GM21526 (cell line): Measurements from ENCODE around the gene DCD.
"Not testable (repeated sequence)": the region's sequence is repeated elsewhere in the genome, so short reads cannot be mapped to it uniquely, and the experiment has no call there.

Experiments
- ATAC-seq: cut with Tn5 transposase; IDR thresholded peaks from one replicate; pipeline ENCODE4 v1.9.1; 2021; ENCODE audit warnings: moderate library complexity; ENCODE audit not compliant: unreplicated experiment, low FRiP score

The DCD gene

DNA sequence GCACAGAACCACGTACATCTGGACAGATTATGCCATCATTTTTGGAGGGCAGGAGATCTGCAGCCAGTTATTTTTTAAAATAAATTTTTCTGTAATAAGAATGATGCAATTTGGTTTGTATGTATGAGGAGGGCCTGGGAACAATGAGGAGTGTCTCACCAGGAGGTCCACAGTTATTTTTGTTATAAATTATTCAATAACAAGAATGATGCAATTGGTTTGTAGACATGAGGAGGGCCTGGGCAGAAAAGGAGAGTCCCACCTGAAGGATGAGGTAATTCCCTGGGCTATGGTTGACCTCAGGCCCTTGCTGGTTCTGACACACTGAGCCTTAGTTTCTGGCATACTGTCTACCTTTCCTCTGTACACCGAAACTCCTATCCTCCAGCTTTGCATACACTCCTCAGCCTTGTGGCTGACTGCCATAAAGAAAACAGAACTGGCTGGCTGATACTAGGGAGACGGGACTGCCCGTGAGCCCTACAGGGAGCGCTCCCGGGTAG, 9.0 kb upstream of the DCD start:
- ATAC-seq = no peak

DNA sequence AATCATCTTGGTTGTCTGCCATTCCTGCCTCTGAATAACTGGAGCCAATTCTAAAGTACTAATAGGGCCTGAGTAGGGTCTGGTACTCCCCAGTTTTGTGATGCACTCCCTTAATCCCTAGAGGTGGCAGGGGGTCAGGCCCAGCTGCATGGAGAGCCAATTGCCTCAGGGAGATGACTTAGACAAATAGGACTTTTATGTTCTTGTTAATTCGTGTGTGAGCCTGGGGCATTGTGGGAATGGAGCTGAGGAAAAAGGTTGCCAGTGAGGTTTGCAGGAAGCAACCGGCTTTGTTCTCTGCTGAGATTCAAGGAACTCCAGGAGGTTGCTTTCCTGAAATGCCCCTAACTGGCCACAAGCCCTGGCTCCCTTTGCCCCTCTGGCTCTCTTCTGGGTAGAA, 6.8 kb upstream of the DCD start:
- ATAC-seq = no peak

DNA sequence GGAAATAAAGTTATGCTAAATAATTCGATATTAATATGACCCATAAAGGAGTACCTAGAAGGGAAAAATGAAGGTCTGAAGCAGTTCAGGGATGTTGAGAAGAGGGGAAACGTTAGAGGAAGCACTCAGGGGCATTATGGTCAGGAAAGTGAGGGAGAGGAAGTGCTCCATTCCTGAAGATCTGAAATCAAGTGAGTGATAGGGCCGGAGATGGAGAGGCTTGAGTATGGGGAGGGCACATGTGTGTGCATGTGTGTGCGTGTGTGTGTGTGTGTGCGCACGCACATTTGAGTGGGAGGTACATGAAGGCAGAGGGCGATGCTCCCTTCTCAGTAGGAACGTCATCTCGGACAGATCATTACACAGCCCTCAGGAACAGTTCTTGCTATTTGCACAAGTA, 4.9 kb upstream of the DCD start:
- ATAC-seq = no peak

DNA sequence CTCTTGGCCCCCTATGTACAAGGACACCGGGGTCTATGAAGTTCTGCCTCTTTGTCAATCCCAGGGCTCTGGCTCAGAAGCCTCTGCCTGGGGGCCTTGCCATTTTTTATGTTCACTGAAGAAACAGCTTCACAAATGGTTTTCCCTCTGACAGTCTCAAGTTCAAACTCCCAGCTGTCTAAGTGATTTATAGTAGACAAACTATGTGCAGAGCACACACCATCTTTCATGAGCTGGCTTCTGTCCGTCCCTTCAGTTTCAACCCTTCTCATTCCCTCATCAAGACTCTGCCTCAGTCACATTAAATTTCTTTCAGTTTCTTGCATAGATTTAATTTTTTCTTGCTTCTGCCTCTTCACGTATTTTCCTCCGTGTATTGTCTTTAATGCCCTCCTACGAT, 2.7 kb upstream of the DCD start:
- no peak for ATAC-seq

DNA sequence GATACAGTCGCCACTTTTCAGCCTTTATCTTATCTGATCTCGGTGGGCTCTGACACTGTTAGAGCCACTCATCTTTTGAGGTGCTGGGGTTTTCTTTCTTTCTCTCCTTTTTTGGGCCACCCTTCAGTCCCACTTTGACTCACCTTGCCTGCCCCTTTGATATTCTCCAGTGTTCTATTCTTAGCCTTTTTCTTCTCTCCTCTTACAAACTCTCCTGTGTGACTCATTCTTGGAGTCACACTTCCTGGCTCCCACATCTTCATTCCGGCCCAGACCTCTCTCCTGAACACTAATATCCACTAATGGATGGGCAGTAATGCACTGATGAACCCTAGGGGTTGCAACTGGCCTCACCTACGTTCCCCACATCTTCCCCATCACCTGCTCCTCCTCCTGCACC, 2.2 kb upstream of the DCD start:
- no peak for ATAC-seq

DNA sequence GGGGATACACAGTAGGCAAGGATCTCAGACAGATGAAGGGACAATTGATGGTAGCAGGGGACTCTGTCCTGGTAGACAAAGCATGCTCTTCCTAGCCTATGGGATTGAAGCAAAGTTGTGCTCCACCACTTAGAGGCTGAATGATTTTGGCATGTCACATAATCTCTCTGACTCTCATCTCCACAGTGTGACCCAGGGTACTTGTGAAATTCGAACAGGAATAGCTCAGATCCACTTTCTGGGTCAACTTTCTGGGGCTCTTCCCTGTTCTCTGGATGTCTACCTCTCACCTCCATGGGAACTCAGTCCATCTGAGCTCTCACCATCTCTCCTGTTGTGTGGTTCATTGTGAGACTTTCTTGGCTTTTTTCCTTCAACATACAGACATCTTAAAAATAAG, 1.7 kb upstream of the DCD start:
- no peak for ATAC-seq

DNA sequence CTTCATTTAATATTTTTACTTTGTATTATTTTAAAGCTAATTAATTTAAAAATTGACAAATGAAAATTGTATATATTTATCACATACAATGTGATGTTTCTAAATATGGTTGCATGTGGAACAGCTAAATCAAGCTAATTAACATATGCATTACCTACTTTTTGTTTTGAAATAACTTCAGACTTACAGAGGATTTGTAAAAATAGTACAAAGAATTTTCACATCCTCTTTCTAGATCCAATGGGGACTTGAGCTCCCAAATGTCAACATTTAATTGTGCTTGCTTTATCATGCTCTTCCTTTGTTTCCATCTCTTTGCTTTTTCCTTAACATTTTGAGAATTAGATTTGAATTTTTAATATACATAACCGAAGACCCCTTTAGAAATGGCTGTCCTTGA, 6.6 kb downstream of the DCD start:
- ATAC-seq = no peak

DNA sequence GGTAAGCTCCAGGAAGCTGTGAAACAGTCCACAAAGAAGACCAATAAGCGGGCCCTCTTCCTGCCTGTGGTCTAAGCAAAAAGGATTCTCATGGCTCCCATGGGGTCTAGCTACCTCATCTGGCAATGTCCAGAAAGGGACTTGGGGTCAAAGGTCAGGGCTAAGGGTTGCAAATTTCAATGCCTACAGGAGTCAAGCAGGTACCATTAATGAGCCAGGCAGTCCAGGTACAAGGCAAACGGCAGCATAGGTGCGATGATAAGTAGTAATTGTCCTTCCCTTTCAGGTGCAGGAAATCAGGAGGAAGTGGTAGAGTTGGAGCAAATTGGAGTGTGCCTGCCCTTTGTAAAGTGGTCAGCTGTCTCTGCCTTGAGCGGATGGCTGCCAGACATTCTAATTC, 7.1 kb downstream of the DCD start:
- ATAC-seq = no peak

DNA sequence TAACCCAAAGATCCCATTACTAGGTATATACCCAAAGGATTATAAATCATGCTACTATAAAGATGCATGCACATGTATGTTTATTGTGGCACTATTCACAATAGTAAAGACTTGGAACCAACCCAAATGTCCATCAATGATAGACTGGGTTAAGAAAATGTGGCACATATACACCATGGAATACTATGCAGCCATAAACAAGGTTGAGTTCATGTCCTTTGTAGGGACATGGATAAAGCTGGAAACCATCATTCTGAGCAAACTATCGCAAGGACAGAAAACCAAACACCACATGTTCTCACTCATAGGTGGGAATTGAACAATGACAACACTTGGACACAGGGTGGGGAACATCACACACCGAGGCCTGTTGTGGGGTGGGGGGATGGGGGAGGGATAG, 9.1 kb downstream of the DCD start:
- not testable (repeated sequence) for ATAC-seq

DNA sequence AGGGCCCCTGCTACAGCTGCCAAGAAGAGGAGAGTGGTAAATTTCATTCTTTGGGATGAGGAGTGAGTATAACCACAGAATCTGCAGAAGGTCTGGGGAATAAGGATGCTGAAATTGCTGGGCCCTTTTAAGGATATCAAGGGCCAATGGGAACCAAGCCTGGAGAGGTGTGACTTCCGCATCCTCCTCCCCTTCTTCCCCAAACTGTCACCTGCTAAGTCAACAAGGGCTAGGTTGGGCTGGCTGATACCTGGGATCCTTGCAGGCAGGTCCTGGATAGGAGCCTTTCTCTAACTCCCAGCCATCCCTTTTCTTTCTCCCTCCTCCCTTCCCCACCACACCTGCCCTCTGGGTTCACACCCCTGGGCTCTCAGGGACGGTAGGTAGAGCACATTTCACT, 13.4 kb downstream of the DCD start, which contains the start of gene LACRT:
LACRT (minus strand) TSS at position 101 of the 400 bp plus-strand sequence; CDS start at position 47, 54 bp downstream.
- no peak for ATAC-seq

DNA sequence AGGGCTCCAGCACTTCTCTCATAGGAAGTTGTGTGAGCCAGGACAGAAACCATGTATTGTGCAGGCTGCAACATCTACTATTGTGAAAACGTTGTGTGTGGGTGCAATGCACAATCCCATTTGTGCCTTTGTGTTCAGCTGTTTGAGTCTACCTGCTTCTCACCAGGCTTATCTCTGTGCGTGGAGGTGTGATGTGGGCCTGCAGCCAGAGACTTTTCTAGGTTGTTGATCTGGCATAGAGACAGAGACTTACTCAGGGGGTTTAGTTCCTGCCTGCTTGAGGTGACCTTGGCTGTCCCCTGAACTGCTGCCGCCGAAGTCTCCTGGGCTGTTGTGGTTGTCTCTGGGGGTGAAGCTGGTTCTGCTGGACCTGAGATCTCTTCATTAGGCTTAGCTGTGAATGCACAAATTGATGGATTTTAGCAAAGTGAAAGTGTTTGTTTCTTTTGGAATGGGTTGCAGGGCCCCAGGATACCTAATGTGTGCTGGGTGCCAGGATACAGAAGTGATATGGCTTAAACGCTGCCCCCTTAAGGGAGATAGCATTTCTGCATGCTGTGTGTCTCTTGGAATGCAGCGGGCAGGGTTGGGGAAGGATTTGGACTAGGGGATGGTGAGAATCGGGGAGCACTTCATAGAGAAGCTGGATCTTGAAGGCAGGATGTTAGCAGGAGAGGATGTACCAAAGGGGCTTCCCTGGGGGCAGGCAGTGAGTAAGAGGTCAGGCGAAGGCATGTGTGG, 16.0 kb downstream of the DCD start:
- no peak for ATAC-seq

DNA sequence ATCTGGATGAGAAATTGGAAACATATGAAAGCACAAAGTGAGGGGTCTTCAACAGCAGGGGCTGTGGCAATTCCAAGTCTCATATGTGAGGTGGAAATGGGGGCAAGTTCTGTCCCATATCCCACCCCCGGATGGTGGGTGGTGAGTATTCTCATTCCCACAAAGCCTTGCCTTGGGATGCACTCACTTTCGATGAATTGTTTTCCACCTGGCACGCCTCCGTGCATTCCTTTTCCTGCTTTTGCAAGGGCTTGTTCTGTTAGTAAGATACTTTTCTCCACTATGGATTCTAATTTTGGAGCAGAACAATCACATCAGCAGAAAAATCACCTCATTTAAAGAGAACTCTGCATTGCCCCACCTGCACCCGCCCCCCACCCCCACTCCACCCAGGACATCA, 16.6 kb downstream of the DCD start:
- ATAC-seq = no peak

DNA sequence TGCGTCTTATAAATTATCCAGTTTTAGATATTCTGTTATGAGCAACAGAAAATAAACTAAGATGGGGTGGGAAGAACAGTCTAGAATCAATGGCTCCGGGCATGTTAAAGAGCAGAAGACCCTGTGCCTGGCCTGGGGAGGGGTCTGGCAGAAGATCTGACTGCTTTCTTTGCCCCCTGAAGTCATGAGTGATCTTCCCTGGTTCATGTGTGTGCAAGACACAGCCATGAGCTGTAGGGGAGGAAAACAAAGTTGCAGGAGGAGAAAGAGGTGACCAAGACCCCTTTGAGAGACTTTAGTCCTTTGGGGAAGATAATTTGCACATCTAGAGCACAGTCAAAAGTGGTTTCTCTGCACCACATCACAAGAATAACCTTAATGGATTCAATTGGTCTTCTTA, 18.2 kb downstream of the DCD start:
- ATAC-seq = no peak

DNA sequence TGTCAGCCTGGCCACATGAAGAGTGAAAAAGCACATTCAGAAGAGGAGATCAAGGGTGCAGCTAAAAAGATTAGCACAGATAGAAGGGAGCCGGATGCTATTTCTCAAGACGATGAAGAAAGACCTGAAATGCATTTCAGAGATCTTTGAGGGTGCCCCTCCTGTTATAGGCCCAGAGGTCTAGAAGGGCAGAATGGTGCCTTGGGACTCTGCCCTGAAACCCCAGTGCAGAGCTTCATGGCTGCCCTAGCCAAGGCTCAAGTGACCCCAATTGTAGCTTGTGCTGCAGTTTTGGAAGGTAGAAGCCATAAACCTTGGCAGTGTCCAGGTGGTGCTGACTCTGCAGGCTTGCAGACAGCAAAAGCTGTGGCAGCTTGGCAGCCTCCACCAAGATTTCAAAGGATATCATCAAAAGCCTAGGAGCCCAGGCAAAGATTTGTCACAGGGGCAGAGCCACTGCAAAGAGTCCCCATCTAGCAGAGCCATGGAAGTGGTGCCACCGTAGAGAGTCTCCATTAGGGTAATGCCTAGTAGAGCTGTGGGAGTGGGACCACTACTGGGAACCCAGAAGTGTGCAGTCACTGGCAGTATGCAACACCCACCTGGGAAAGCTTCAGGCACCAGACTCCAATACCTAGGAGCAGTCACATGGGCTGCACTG, 19.8 kb downstream of the DCD start:
- ATAC-seq = no peak

DNA sequence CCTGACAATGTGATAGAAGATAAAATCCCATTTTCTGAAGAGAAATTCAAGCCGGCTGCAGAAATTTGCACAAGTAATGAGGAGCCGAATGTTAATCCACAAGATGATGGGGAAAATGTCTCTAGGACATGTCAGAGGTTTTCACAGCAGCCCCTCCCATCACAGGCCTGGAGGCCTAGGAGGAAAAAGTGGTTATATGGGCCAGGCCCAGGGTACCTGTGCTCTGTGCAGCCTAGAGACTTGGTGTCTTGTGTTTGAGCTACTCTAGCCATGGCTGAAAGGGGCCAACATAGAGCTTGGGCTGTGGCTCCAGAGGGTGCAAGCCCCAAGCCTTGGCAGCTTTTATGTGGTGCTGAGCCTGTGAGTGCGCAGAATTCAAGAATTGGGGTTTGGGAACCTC, 20.9 kb downstream of the DCD start:
- no peak for ATAC-seq

DNA sequence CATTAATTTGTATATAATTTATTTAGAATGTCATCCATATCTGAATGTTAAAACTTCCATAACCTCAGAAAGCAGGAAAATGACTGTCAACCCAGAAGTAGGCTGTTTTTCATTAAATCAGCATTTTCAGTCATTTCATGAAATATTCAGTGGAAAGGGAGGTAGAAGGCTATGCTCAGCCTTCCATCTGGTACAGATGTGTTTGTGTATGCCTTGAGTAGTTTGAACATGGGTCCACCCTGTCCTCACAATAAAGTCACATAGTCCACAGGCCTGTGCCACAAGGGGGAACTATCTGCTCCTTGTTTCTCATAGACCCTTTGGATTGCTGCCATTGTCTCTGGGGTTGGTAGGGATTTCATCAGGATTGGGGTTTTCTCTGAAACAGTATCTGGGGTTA, 22.6 kb downstream of the DCD start:
- ATAC-seq = no peak

DNA sequence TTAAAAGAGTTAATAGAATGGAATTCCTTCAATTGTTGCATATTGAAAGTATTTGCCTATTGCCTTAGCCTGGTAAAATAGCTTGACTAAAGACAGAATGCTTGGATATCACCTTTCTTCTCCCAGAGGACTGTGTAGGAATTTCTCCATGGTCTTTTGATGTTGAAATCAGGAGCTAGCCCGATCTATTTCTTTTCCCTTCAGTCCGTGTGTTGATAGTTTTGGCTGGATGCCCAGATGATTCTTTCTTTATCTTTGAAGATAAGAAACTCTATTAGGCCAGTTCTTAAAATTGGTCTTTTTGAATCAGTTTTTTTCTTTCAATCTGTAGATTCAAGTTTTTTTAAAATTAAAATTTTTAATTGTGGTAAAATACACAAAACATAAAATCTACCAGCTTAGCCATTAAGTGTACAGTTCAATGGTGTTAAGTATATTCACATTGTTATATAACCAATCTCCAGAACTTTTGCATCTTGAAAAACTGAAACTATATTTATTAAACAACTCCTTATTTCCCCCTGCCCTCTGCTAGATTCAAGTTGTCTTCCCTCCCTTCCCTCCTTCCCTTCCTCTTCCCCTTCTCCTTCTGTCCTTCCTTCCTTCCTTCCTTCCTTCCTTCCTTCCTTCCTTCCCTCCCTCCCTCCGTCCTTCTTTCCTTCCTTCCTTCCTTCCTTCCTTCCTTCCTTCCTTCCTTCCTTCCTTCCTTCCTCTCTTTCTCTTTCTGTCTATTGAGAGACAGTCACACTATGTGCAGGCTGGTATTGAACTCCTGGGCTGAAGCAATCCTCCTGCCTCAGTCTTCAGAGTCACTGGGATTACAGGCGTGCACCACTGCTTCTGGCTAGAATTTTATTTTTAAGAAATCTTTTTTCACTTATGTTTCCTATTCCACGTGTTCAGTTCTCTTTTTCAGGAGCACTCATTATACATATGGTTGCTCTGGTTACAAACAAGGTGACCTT, 23.6 kb downstream of the DCD start:
- ATAC-seq = no peak

DNA sequence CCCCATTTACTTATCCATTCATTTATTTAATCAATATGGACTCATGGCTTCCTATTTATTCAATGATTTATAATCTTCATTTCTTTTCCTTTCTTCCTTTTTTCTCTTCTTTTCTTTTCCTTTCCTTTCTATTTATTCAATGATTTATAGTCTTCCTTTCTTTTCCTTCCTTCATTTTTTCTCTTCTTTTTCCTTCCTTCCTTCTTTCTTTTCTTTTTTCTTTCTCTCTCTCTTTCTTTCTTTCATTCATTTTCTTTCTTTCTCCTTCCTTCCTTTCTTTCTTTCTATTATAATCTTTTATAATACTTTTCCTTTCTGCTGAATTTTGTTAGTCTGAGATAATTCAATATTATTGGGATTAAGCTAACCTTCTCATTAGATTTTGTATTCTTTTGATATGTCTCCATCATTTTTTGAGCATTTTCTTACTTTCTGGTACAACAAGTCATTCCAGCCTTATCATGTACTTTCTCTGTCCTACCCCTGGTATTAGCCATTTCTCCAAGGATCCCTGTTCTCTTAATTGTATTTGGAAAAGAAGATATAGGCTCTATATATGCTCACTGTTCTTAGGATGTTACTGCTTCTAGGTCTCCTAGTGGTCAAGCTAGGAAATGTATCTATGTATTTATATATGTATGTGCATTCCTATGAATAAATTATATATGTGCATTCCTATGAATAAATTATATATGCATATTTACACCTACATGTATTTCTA, 25.5 kb downstream of the DCD start:
- ATAC-seq = no peak

DNA sequence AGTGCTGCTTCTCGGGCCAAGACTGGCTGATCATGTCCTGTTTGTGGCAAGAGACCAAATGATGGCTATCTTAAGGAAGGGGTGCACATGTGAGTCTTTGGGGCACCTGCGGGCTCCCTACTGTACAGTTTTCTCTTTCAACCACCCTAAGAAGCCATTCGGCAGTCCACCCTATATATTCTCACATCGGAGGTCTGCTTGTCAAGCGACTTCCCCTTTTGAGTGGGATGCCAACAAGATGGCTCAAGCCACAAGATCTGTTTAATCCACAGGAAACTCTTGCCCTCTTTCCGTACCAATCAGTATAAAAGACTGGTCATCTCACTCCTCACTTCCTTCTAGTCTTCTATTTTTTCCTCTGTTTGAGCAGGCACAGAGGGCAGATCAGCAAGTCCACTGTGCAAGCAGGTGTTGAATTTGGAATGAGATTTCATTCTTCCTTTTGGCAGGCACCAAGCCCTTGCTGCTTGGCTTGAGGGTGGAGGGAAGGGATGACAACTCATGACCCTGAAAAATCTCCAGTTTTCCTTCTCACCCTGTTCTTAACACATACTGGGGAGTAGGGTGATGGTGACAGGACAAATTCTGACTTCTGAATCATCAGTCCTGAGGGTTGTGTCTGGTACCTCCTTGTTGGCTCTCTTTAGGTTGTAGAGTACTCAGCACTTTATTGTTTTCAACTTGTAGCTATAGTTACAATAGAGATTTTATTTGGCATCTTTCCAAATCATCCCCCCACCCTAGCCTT, 31.1 kb downstream of the DCD start:
- ATAC-seq = no peak
